T-helper 2 cell treated with Interferon-gamma antibody and Interleukin-4, amounts not matched to agents 5 μg/mL and 100 μg/mL, for 36 hours (primary cell): ENCODE results near the gene DOCK1.

Experiments
- DNase-seq: peaks from one replicate; pipeline ENCODE4 v3.0.0; 2021; ENCODE audit warnings: low spot score
- H3K27ac Mint-ChIP-seq: one replicate; pipeline ENCODE4 v1.8.0; 2021; ENCODE audit warnings: mild to moderate bottlenecking, mixed read lengths
- H3K27me3 Mint-ChIP-seq: one replicate; pipeline ENCODE4 v1.8.0; 2021; ENCODE audit warnings: low read depth, mixed read lengths
- H3K36me3 Mint-ChIP-seq: one replicate; pipeline ENCODE4 v1.8.0; 2021; ENCODE audit warnings: low read depth, mixed read lengths
- H3K4me1 Mint-ChIP-seq: one replicate; pipeline ENCODE4 v1.8.0; 2021; ENCODE audit warnings: low read depth, mixed read lengths
- H3K4me3 Mint-ChIP-seq: one replicate; pipeline ENCODE4 v1.8.0; 2022; ENCODE audit warnings: mild to moderate bottlenecking, moderate library complexity, mixed read lengths
- H3K9me3 Mint-ChIP-seq: one replicate; pipeline ENCODE4 v1.8.0; 2021; ENCODE audit warnings: mixed read lengths

DOCK1 gene

GRCh38 chr10:127392351-127393235, 487.4 kb downstream of the DOCK1 start:
- Mint-ChIP-seq H3K9me3 (no peaks in the 10 kb centered on the region), H3K4me3 (no peak overlapping the region), H3K27ac (no peak overlapping the region), H3K4me1 (no peaks in the 10 kb centered on the region), H3K36me3 (no peaks in the 10 kb centered on the region), H3K27me3 (no peaks in the 10 kb centered on the region)
- no peak for DNase-seq

GRCh38 chr10:127398140-127398970, 493.1 kb downstream of the DOCK1 start:
- Mint-ChIP-seq H3K4me1 (no peaks in the 10 kb centered on the region), H3K27me3 (no peaks in the 10 kb centered on the region), H3K4me3 (no peak overlapping the region), H3K27ac (no peak overlapping the region), H3K9me3 (no peaks in the 10 kb centered on the region), H3K36me3 (no peaks in the 10 kb centered on the region)
- no peak for DNase-seq

- Mint-ChIP-seq H3K4me1 (no peaks in the 10 kb centered on the region), H3K9me3 (no peaks in the 10 kb centered on the region), H3K27ac (no peak overlapping the region), H3K4me3 (no peak overlapping the region), H3K27me3 (no peaks in the 10 kb centered on the region), H3K36me3 (no peaks in the 10 kb centered on the region)
- no peak for DNase-seq
These were observed 493.7 kb downstream of the DOCK1 start for GRCh38 chr10:127398971-127399365.

- H3K27ac Mint-ChIP-seq, result no peak overlapping the region
- DNase-seq, result no peak
- H3K4me3 Mint-ChIP-seq, result no peak overlapping the region
- H3K27me3 Mint-ChIP-seq, result no peaks in the 10 kb centered on the region
- H3K9me3 Mint-ChIP-seq, result no peaks in the 10 kb centered on the region
- no peaks in the 10 kb centered on the region for H3K36me3 Mint-ChIP-seq
- no peaks in the 10 kb centered on the region for H3K4me1 Mint-ChIP-seq
These were observed 494.4 kb downstream of the DOCK1 start for GRCh38 chr10:127399668-127400067.

DNA sequence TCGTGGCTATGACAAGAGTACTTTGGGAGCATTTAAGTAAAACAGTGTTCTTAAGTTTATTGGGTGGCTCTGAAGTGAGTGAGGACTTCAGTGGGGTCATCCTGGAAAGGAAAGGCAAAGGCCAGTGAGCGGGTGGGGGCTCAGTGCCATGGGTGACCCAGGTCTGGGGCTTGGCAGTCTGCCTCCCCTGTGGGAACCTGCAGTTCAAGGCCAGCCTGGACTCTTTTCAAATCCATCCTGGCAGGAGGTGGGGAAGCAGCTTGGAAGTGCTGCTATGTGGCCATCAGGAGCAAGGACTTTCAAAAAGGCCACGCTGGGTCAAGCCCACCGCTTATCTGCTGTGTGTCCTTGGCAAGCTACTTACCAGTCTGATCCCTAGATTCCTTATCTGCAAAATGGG, 495.0 kb downstream of the DOCK1 start:
- no peaks in the 10 kb centered on the region for H3K9me3 Mint-ChIP-seq
- no peaks in the 10 kb centered on the region for H3K4me1 Mint-ChIP-seq

DNA sequence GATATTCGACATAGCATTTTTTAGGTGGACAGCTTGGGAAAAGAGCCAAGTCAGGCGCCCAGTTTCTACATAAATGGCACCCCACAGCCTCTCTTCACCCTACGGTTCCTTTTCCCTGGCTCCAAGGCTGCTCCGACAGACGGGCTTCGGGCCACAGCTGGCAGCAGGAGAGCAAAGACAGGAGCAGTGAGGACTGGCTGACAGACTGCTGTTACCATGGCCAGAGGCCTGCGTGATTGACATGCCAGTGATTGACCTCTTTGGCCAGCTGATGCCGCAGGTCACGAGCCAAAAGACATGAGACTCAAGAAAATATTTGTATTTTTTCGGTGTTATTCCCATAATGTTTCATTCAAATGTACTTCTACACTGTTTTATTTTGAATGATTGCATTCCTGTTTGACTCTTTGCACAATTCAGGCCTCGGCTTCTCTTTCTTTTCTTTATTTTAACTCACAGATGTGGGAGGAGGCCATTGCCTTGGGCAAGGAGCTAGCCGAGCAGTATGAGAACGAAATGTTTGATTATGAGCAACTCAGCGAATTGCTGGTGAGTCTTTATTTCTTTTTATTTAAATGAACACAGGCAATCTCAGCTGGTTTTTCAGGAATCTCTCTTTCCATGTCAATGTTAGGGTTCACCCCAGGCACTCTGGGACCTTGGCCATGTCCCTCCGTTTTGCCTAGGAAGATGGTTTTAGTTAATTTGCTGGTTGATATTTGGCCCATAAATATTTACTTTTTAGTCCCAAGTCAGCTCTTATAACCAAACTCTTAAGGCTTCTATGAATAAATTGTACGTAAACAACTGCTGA, 497.6 kb downstream of the DOCK1 start:
- DNase-seq, result no peak
- Mint-ChIP-seq H3K27ac (no peak overlapping the region), H3K36me3 (no peaks in the 10 kb centered on the region), H3K9me3 (no peaks in the 10 kb centered on the region), H3K27me3 (no peaks in the 10 kb centered on the region), H3K4me1 (no peaks in the 10 kb centered on the region), H3K4me3 (no peak overlapping the region)

More for the DNA sequence above, 495.0 kb downstream of the DOCK1 start:
- Mint-ChIP-seq H3K4me3 (no peak overlapping the region), H3K36me3 (no peaks in the 10 kb centered on the region), H3K27me3 (no peaks in the 10 kb centered on the region), H3K27ac (no peak overlapping the region)
- no peak for DNase-seq

DNA sequence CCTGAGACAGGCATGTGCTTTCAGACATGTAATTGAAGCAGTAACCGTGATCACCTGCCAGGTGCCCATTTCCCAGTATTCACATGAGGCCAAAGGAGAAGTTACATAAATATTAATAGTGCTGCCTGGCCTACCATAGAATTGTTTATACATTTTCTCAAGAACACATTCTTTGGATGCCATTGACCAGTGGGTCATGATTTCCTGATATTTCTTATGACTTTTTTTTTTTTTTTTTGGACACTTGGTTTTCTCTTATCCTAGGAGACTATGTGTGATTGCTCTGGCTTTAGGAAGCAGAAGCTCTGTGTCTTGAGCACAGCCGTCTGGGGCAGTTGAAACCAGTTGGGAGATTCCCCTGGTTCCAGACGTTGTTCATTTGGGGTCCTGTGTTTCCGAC, 500.0 kb downstream of the DOCK1 start:
- H3K4me1 Mint-ChIP-seq, result no peaks in the 10 kb centered on the region
- no peak for DNase-seq
- no peaks in the 10 kb centered on the region for H3K27me3 Mint-ChIP-seq
- H3K9me3 Mint-ChIP-seq, result no peaks in the 10 kb centered on the region
- H3K36me3 Mint-ChIP-seq, result no peaks in the 10 kb centered on the region
- no peak overlapping the region for H3K4me3 Mint-ChIP-seq
- H3K27ac Mint-ChIP-seq, result no peak overlapping the region

GRCh38 chr10:127406018-127406550, 500.9 kb downstream of the DOCK1 start:
- H3K4me1 Mint-ChIP-seq, result no peaks in the 10 kb centered on the region
- H3K9me3 Mint-ChIP-seq, result no peaks in the 10 kb centered on the region
- H3K27me3 Mint-ChIP-seq, result no peaks in the 10 kb centered on the region
- DNase-seq, result no peak
- H3K4me3 Mint-ChIP-seq, result no peak overlapping the region
- H3K36me3 Mint-ChIP-seq, result no peaks in the 10 kb centered on the region
- no peak overlapping the region for H3K27ac Mint-ChIP-seq

DNA sequence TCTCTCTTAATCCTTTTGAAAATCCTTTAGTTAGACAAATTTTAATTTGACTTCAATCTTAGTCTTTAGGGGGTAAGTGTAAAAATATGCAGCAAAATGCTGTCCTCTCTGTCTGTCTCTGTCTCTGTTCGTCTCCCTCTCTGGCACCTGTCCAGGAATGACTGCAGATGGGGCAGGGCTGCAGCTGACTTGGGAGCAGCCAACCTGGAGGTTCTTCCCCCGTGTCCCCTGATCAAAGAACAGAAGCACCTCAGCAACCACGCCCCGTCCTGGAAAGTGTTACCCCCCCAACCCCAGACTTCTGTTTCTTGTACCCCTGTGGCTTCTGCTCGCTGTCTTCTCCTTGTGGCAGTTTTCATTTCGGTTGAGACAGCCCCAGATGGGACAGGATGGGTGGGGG, 502.3 kb downstream of the DOCK1 start:
- H3K4me1 Mint-ChIP-seq, result no peaks in the 10 kb centered on the region
- DNase-seq, result no peak
- H3K27ac Mint-ChIP-seq, result no peak overlapping the region
- H3K36me3 Mint-ChIP-seq, result no peaks in the 10 kb centered on the region
- H3K4me3 Mint-ChIP-seq, result no peak overlapping the region
- no peaks in the 10 kb centered on the region for H3K27me3 Mint-ChIP-seq
- H3K9me3 Mint-ChIP-seq, result no peaks in the 10 kb centered on the region

DNA sequence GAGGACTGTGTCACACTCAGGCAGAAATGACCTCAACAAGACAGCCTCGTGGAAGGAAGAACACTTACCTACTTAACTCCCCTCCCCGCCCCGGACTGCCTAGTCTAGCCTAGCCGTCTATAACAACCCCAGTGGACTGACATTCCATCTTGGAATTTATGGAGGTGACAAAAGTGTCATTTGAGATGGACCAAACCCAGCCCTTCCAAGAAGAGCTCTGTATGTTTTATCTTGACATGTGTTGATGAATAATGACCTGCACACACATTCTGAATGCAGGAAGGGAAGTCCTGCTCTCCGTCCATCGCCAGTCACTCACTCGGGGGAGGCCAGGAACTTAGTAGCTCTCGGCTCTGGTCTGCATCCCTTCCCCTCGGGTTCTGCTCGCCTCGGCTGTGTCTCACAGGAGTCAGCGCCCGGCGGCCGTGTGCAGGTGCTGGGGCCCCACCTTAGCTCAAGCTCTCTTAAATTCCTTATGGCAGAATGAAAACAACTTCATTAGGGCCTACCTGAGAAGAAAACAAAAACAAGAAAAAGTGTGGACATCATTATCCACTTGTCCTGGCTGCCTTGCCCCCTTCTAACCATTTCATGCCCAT, 503.0 kb downstream of the DOCK1 start:
- Mint-ChIP-seq H3K27ac (no peak overlapping the region), H3K9me3 (no peaks in the 10 kb centered on the region), H3K27me3 (no peaks in the 10 kb centered on the region), H3K4me1 (no peaks in the 10 kb centered on the region), H3K36me3 (no peaks in the 10 kb centered on the region), H3K4me3 (no peak overlapping the region)
- no peak for DNase-seq

GRCh38 chr10:127408733-127409132, 503.5 kb downstream of the DOCK1 start:
- Mint-ChIP-seq H3K4me1 (no peaks in the 10 kb centered on the region), H3K9me3 (no peaks in the 10 kb centered on the region), H3K27ac (no peak overlapping the region), H3K36me3 (no peaks in the 10 kb centered on the region), H3K27me3 (no peaks in the 10 kb centered on the region), H3K4me3 (no peak overlapping the region)
- no peak for DNase-seq

DNA sequence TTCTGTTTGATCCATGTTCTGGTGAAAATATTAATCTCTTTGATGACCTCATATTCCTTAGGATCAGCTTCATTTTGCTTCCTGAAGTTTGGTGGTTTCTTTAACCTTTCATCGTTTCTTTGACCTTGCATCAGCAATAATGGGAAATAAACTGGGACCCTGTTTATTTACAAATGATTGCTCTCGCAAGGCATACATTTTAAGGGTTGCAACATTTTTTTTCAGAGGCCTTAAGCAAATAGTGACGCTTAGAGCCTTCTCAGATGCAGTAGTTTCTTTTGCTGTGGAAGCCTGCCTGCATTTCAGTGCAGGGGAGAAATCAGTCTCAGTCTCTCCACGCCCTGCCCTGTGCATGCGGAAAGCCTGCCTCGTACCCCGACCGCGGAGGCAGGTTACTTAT, 504.8 kb downstream of the DOCK1 start:
- DNase-seq, result no peak
- H3K4me1 Mint-ChIP-seq, result no peaks in the 10 kb centered on the region

DNA sequence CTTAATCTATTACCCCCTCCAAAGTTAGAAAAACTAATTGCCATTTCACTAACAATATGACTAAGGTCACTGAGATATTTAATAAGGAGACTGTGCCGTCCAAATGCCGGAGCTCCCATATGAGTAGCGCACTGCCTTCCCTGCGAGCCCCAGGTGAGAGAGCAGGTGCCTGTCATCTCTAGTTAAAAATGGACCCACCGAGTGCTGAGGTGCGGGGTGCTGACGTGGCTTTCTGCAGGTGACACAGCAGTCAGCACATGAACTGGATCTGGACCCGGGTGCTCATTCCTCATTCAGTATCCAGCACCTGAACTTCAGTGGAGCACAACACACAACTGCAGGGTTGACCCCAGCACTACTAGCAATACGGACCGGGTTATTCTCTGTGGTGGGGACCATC, 505.8 kb downstream of the DOCK1 start:
- Mint-ChIP-seq H3K9me3 (no peaks in the 10 kb centered on the region), H3K4me3 (no peak overlapping the region), H3K4me1 (no peaks in the 10 kb centered on the region), H3K27me3 (no peaks in the 10 kb centered on the region), H3K27ac (no peak overlapping the region), H3K36me3 (no peaks in the 10 kb centered on the region)
- DNase-seq, result no peak

More for the DNA sequence above, 504.8 kb downstream of the DOCK1 start:
- Mint-ChIP-seq H3K27ac (no peak overlapping the region), H3K9me3 (no peaks in the 10 kb centered on the region), H3K36me3 (no peaks in the 10 kb centered on the region), H3K27me3 (no peaks in the 10 kb centered on the region), H3K4me3 (no peak overlapping the region)
